K562 treated with DMSO at 1 percent for 48 hours (cell line): ENCODE measurements around the gene CC2D2A. TPM values are rescaled to one million over a fixed set of nuclear protein-coding genes. Genes with fewer than 3 reads are reported as not detected.

Experiments
- total RNA-seq: library from RNA; unstranded; fragments of 300-600 nt; gene quantifications from 2 replicates; pipeline ENCODE4 v1.2.3, GENCODE V29; 2022; ENCODE audit warnings: low replicate concordance; ENCODE audit errors: extremely low read depth

The CC2D2A gene
- total RNA-seq = not detected in 2 replicates

DNA sequence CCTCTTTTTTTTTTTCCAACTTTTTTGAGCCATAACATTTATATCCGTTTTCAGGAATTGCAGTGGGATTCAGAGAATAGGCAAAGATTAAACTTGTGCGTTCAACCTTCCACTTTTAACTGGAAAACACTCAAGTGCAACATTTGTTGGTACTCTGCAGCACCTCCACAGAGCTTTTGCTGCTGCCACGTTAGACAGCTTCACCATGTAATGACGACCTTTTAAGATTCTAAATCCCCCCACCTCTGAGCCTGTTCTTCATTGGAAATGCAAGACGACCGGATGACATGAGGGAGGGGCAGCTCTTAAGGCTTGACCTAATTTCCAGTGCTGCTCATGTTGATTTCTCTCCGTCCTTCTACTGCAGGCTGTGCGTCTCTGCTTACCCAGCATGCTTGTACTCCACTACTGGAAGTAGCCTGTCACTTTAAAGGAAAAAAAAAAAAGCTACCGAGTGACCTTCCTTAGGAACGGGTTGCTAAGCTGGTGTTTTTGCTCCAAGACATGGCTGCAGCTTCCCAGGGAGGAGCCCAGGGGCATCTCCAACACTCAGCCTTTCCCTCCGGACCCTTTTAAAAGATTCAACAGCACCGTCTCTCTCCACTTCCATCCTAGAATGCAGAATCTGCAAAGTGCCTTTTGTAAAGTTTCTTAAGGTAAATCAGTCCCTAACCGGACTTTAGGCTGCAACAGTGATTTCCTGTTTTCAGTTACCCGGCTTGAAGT lies at the start of gene CC2D2A:
CC2D2A (plus strand) TSS at position 481 of the 726 bp plus-strand sequence. CDS start 6,051 bp downstream, outside the sequence.

DNA sequence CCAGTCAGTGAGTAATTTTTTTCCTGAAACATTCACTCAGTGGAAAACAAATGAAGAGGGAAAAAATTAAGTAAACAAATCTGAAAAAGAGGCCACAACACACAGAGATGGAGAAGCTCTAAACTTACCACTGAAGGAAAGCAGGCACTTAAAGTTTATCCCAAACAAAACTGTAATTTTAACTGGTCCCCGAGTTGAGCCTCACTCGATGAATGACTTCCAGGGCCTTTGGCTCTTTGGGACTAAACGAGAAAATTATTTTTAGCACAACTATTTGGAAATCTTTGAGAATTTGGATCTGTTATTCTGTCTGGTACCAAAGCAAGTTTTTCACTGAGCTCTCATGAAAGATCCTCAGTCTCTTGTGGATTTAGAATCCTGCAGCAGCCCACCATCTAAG lies 42.0 kb upstream of the CC2D2A start, which contains the start of gene C1QTNF7:
C1QTNF7 (plus strand) TSS at position 333 of the 400 bp plus-strand sequence. CDS start 7,711 bp downstream, outside the sequence.

Other genes with a start within 250 kb of the CC2D2A start
- not detected in 2 replicates for gene C1QTNF7, start 41.8 kb upstream of the CC2D2A start, total RNA-seq
- not detected in 2 replicates for gene FBXL5, start 185.5 kb downstream of the CC2D2A start, total RNA-seq
- not detected in 2 replicates for gene FAM200B, start 211.9 kb downstream of the CC2D2A start, total RNA-seq
- gene BST1, start 233.2 kb downstream of the CC2D2A start, total RNA-seq = not detected in 2 replicates